Smooth muscle cell of the brain vasculature (primary cell): ENCODE results near the gene HYCC1.
"Not testable (repeated sequence)": the region's sequence is repeated elsewhere in the genome, so short reads cannot be mapped to it uniquely, and the experiment has no call there.

ENCODE experiments used
- DNase-seq: peaks from one replicate; pipeline ENCODE4 v3.0.0-alpha.2; 2012; ENCODE audit warnings: low read depth, low spot score

The HYCC1 gene

DNA sequence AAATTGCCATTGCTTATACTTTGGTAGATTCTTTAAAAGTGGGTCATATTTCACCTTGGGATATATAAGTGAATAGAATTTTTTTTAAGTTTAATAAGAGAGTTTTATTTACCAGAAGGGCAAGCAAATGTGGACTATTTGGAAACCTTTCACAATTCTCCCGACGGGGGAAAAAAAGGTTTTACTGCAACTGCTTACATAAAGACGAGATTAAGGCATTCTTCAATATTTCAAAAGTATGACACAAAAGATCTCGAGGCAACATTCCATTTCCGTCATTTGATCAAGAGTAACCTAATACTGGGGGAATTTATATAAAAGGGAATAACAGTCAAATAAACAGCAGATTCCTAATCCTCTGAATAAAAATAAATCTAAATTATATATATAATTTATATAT, 28.5 kb downstream of the HYCC1 start:
- DNase-seq = no peak

DNA sequence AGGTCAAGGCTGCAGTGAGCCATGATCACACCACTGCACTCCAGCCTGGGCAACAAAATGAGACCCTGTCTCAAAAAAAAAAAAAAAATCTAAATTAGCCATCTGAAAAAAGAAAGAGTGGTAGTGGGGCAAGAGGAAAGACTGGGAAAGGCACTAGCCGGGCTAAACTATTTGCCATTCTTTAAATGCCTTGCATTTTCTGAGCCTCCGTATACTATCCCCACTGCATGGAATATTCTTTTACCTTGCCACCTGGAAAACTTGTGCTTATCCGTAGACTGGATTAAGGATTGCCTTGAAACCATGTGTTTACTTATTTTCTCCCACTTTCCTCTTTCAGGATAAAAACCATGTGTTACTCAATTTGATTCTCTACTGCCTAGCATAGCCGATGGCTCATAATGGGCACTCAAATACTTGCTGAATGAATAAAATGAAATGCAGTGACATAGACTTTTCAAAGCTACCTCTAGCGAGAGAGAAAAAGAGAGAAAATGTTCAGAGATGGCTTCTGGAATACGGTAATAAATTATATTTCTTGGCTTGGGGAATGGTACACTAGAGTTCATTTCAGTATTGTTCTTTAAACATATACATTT, 30.6 kb downstream of the HYCC1 start:
- no peak for DNase-seq

DNA sequence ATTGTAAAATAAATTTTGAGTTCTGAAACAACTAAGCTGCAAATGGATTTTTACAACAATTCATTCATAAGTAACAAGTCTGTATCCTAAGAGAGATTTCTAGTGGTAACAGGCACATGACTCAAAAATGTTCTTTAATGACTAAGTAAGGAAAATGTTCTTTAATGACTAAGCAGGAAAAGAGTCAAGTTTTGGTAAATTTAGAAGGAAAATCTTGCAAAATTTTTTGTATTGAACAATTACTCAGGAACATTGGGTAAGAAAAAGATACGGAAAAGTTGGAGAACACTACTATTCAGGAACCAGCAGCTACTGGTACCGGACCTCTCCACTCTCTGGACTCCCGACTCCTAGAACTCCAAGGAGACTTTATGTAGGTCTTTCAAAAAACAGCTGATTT, 33.5 kb downstream of the HYCC1 start:
- no peak for DNase-seq

DNA sequence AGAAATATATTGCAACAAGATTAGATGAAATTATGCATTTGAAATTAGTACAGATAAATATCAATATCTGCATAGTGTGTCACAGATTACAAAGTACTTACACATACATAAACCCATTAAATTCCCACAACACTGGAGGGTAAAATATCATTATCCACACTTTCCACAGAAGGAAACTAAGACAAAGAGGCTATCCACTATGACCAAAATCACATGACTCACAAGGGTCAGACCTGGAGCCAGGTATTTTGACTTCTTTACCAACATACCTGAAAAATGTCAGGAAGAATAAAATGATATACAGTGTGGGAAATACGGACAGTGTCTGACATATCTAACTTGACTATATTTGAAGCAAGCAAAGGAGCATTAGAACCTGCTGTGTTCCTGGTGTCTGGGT, 34.1 kb downstream of the HYCC1 start:
- no peak for DNase-seq

DNA sequence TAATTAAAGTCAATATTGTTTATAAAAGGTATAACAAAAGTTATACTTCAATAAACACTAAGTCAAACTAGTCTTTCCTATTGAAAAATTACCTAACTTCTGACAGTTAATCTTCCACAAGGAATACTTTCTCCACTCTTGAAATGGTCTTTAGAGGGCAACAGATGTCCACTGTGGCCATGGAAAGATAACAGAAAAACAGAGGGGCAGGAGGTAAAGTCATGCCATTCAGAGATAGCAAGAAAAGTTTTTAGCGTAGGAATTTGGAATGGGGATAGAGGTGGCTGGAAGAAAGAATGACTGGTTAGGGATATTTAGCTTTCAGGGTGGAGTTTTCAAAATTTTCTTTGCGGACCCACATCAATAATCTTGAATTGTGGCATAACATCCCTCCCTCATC, 34.7 kb downstream of the HYCC1 start:
- DNase-seq = no peak

DNA sequence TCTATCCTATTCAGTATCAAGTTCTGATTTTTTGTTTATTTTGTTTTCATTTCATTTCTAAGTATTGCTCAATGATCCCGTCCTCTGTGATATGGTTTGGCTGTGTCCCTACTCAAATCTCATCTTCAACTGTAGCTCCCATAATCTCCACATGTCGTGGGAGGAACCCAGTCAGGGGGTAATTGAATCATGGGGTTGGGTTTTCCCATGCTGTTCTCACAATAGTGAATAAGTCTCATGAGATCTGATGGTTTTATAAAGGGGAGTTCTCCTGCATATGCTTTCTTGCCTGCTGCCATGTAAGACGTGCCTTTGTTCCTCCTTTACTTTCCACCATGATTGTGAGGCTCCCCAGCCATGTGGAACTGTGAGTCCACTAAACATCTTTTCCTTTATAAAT, 39.3 kb downstream of the HYCC1 start:
- DNase-seq = not testable (repeated sequence)

DNA sequence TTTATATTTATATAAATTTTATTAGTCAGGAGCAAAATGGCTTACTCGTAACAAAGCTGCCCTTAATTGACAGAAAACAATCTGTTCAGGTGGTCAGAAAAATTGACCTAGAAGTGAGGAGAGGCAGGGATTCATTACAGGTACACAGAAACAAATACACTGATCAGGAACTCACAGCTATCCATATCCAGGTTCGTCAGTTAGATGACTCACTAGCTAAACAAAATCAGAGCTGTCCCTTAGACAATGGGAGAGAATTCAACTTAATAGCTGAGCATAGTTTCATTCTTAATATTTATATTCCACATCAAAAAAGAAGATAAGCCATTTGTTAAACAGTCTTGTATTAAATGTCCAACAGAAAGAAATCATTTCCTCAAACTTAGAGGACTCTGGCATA, 41.7 kb downstream of the HYCC1 start:
- no peak for DNase-seq

DNA sequence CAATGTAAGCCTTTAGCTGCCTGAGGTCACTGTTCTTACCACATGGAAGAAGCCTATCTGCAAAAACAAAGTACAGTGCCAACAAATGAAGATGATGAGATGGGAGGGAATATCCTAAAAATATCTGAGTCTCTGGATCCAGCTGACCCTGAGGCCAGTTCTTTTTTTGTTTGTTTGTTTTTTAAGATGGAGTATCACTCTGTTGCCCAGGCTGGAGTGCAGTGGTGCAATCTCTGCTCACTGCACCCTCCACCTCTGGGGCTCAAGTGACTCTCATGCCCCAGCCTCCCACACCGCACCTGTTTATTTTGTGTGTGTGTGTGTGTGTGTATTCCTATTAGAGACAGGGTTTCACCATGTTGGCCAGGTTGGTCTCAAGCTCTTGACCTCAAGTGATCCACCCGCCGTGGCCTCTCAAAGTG, 44.9 kb downstream of the HYCC1 start:
- no peak for DNase-seq
